GM18511 (cell line): ENCODE measurements around the gene STKLD1.
"Not testable (repeated sequence)": the region's sequence is repeated elsewhere in the genome, so short reads cannot be mapped to it uniquely, and the experiment has no call there.

Experiments used
- ATAC-seq: cut with Tn5 transposase; IDR thresholded peaks from one replicate; pipeline ENCODE4 v1.9.1; 2021; ENCODE audit warnings: mild to moderate bottlenecking, moderate library complexity; ENCODE audit not compliant: unreplicated experiment

STKLD1 gene

DNA sequence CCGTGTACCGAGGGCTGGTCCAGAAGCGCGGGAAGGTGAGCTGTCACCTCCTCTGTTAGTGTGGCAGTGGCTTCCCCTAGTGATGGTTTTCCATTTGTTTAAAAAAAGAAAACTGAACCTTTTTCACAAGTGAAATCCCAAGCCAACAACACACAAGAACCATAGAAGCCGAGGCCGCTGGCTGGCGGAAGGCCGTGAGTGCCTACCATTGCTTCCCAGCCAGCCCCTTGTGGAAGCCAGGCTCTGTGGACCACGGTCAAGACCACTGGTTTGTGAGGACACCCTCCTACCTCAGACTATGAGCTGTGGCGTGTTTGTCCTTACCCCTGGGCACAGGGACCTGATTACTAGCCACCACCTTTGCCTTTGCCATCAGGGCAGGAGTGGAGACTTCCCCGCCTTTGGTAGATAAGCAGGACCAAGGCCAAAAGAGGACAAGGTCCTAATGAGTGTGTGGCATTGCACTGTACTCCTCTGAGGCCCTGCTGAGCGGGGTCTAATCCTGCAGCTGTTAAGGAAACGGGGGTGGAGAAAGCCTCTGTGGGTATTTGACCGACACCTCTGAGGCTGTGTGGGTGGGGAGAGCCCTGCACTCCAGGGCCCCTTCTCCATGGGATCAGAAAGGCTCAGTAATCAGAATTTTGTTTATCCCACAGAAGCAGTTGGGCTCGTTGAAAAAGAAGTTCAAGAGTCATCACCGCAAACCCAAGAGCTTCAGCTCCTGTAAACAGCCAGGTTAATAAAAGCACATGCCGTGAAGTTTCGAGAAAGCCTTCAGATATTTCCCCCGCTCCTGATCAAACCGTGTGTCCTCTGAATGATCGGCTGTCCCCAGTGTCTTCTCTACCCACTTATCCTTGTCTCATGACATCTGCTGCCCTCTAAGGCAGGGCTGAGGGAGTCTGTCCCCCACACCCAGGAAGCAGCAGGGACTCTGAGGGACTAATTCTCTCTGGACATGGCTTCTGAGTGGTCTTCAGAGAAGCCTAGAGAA lies 15.5 kb upstream of the STKLD1 start:
- ATAC-seq: no peak

DNA sequence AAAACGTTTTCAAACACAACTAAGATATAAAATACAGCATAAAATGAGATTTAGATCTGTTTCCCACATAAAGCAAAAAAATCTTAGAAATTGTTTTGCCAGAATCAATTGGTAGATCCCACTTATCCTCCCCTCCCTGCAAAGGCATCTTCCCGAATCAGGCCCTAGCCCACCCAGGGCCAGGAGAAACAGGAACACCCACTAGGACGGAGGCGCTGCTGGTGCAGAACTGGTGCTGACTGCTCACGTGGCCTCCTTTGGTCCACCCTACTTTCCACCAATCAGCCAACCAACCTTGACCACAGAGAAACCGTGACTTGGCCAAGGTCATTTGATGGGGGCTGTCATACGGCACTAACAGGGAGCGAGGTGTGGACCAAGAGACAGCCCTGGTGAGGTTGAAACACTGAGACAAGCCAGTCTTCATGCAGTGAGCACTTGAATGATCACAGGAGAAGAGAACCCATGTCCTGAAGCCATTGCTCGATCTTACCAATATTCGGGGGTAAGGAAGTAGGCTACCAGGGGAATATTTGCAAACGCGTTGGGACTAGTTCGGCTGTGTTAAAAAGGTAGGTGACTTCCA lies 14.6 kb upstream of the STKLD1 start:
- ATAC-seq: no peak

DNA sequence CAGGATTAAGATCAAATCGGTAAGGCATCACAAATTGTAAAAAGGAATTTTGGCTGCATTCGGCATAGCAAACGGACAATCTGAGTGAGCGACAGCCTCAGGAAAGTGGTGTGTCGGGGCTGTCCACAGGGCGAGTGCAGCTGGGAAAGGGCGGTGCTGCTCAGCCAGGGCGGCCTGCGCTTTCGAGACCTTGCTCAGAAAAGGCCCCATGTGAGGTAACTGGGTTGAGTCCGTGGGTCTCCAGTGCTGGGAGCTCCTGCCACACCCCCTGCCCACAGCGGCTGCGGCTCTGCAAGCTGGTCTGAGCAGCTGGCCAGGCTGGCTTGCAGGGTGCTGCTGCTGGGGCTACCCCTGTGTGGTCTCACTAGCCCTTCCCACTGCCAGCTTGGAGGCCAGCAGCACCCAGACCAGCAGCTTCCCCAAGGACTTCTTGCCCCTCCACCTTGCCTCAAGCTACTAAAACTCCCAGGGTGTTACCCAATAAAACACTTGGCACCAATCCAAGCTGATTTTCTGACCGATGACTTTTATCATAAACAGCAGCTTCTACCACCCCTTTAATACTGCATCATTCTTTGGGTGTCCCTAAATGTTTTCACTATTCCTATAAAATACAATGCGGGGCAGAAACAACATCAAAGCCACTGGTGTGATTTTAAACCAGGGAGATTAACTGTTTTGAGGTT lies 13.7 kb upstream of the STKLD1 start:
- ATAC-seq: no peak

- no peak for ATAC-seq
Measured at GRCh38 chr9:133366435-133366834, 9.7 kb upstream of the STKLD1 start.

GRCh38 chr9:133367221-133367620 lies 8.9 kb upstream of the STKLD1 start:
- no peak for ATAC-seq

GRCh38 chr9:133367778-133368177 lies 8.4 kb upstream of the STKLD1 start:
- ATAC-seq: no peak

- ATAC-seq: no peak
Measured at GRCh38 chr9:133368249-133368881, 7.8 kb upstream of the STKLD1 start.

- no peak for ATAC-seq
Measured at GRCh38 chr9:133369422-133369821, 6.7 kb upstream of the STKLD1 start.

- no peak for ATAC-seq
Measured at GRCh38 chr9:133369933-133370332, 6.2 kb upstream of the STKLD1 start.

DNA sequence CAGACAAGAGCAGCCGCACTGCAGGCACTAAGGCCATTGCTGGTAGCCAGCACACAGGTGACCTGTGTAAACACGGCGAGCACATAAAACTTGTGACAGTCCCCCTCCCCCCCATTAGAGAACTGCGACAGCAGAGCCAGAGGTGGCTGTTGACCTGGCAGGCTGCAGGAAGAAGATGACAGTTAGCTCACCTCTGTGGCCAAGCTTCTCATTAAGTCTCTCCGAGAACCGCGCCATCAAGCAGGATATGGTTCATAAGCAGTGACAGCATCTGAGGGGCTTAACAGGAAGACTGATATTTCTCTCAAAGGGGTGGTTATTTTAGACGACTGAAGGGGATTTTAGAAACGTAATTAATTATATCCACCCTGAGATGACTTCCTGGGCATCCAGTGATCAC lies 5.5 kb upstream of the STKLD1 start:
- no peak for ATAC-seq

GRCh38 chr9:133371261-133371711 lies 4.9 kb upstream of the STKLD1 start:
- no peak for ATAC-seq

- ATAC-seq: no peak
Measured at GRCh38 chr9:133372144-133372543, 4.0 kb upstream of the STKLD1 start.

- no peak for ATAC-seq
Measured at GRCh38 chr9:133374612-133375115, 1.5 kb upstream of the STKLD1 start.

DNA sequence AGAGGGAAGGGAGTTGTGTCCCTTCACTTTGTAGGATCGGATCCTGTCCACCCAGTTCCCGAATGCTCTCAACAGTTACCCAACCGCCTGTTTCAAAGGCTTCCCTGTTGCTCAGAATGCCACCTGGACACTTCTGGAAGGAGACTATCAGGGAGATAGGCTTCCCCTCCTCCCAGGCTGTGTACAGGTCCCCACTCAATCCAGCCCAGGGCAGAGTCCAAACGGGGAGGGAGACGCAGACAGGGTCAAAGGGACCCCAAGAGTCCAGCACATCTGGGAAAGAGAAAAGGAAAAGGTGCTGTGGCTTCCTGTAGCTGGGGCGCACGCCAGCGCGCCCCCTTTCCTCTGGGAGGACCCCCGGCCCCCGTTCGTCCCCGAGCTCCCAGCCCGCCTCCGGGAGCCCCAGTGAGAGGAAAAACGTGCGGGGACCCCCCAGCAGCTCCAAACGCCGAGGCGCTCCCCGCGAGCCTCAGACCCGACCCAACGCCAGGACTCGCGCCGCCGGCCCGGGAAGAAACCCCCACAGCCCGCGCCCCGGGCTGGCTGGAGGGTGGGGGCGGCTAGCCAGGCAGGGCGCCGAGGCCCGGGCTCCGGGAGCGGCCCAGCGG lies 946 bp upstream of the STKLD1 start:
- ATAC-seq: peak; percentile 28

DNA sequence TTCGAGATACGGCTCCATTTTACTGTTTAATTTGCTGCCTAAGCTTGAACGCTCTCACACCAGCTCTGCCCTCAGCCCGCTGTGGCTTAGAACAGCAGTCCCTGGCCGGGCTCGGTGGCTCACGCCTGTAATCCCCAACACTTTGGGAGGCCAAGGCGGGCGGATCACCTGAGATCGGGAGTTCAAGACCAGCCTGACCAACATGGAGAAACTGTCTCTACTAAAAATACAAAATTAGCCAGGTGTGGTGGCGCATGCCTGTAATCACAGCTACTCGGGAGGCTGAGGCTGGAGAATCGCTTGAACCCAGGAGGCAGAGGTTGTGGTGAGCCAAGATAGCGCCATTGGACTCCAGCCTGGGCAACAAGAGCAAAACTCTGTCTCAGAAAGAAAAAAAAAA lies 1.1 kb downstream of the STKLD1 start:
- not testable (repeated sequence) for ATAC-seq

- no peak for ATAC-seq
Measured at GRCh38 chr9:133377721-133378216, 1.6 kb downstream of the STKLD1 start.

- ATAC-seq: no peak
Measured at GRCh38 chr9:133378408-133378962, 2.3 kb downstream of the STKLD1 start.

DNA sequence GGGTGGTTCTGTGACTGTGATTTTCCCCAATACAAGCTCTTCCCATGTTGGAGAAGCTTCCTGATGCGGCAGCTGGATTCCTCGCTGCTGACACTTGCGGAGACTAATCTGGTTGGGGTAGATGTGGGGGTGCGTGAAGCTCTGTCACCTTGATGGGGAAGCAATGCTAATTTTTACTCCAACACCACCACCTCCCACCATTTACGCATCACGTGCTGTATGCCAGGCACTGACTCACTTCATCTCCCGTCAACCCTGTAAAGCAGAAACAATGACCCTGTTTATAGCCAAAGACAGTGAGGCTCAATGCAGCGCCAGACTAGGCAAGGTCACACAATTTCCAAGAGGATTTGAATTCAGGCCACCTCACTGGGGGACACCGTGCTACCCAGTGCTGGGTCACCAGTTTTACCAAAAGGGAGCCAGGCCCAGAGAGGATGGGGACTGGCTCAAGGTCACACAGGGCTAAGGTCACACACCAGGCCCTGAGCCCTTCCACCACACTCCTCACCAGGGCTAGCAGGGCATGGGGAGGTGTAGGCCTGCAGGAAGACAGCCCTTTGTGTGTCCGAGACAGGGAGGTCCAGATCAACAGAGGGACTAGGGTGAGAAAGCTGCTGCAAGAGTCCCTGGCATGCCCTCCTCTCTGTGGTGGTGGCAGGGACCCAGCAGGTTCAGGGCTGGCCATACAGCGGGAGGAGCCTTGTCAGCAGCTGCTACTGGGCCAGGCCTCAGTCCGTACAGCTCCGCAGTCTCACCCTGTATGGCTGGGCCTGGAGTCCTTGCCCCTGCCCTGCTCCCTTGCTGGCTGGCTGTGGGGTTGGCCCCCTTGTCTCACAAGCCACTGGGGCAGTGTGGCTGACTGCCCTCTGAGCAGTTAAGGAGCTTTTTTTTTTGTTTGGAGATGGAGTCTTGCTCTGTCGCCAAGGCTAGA lies 3.3 kb downstream of the STKLD1 start:
- no peak for ATAC-seq

DNA sequence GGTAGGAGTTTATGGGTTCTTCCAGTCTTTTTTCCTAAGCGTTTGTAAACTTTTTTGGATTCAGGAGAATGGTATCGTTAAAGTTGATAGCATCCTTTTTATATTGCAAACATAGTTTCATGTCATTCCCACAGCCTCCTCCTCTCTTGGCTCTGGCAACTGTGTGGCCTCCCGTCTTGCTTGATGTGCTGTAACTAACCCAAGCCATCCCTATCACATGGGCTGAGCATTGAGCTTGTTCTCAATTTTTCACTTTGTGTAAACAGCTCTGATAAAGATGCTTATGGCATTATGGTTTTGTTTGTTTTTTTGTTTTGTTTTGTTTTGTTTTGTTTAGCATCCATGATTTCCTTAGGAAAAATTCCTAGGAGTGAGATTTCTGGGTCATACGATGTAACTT lies 4.6 kb downstream of the STKLD1 start:
- ATAC-seq: no peak
